CD1c-positive myeloid dendritic cell (primary cell): ENCODE data around the gene ABCB1.

Source experiments
- DNase-seq: peaks from one replicate; pipeline ENCODE4 v3.0.0-alpha.2; 2016; ENCODE audit errors: extremely low spot score

The ABCB1 gene

DNA sequence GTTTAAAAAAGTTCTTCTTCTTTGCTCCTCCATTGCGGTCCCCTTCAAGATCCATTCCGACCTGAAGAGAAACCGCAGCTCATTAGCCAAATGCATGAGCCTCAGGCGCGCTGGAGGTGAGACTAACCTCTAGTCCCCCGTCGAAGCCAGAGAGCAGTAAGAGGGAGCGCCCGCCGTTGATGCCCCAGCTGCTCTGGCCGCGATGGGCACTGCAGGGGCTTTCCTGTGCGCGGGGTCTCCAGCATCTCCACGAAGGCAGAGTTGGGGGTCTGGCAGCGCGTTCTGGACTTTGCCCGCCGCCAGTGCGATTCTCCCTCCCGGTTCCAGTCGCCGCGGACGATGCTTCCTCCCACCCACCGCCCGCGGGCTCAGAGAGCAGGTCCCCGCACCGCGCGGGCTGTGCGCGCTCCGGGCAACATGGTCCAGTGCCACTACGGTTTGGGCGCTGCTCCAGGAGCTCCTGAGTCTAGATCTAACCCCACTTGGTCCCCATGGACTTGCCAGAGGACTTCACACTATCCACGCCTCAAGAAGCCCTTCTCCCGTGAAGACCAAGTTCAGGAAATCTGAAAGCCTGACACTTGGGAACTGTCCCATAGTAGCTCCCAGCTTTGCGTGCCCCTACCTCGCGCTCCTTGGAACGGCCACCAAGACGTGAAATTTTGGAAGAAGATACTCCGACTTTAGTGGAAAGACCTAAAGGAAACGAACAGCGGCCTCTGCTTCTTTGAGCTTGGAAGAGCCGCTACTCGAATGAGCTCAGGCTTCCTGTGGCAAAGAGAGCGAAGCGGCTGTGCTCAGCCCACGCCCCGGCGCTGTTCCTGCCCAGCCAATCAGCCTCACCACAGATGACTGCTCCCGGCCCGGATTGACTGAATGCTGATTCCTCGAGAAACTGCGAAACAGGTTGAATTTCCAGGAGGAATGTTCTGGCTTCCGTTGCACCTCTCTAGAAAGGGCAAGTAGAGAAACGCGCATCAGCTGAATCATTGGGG, at the start of gene ABCB1:
Gene ABCB1, minus strand, starts transcription at position 755 of the 995 bp plus-strand sequence. Its CDS starts 700 bp downstream, at position 55.
- DNase-seq: peak; percentile 55

DNA sequence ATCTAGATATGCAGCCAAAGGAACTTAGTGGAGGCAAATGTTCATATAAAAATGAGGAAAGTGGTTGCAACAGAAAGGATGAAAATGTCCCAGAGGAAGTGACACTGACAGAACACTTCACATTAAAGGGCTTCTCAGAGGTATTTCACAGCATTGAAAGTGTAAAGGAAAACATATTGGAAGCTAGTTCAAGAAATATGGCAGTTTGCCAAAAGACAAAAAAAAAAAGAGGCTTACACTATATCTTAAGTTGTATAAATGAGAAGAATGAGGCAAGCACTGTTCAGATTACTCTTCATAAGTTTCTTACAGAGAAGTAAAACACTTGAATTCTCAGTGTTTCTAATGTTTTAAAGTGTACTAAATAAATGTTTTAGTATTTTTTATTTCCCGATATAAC, 47.6 kb upstream of the ABCB1 start:
- no peak for DNase-seq

DNA sequence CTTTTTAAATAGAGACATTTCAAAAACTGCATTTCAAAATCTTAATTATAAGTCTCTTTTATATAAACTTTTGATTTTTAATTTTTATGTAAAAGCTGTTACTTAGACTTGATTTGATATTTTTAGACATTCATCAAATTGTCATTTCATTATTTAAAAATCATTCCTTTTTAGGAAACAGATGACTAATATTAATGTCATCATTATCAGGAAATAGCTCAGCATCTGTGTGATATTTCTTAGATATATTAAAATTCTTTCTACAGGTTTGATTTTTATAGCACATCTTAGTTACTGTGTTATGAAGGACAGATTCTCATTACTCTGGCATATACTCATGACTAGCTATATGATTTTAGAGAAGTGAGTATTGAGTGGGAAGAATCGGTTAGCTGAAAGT, 44.8 kb upstream of the ABCB1 start:
- peak; percentile 30 for DNase-seq

DNA sequence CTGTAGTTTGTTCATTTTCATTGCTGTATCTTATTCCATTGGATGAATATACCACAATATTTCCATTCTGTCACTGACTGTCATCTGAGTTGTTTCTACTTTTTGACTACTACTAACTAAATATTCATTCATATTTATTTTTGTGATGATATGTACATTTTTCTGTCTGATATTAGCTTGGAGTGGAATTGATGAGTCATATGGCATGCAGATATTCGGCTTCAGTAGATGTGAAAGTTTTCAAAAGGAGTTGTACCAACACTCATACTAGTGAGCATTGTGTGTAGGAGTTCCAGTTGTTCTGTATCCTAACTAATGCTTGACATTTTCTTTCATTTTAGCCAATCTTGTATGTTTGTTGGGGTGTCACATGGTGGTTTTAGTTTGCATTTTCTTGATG, 35.2 kb upstream of the ABCB1 start:
- no peak for DNase-seq

DNA sequence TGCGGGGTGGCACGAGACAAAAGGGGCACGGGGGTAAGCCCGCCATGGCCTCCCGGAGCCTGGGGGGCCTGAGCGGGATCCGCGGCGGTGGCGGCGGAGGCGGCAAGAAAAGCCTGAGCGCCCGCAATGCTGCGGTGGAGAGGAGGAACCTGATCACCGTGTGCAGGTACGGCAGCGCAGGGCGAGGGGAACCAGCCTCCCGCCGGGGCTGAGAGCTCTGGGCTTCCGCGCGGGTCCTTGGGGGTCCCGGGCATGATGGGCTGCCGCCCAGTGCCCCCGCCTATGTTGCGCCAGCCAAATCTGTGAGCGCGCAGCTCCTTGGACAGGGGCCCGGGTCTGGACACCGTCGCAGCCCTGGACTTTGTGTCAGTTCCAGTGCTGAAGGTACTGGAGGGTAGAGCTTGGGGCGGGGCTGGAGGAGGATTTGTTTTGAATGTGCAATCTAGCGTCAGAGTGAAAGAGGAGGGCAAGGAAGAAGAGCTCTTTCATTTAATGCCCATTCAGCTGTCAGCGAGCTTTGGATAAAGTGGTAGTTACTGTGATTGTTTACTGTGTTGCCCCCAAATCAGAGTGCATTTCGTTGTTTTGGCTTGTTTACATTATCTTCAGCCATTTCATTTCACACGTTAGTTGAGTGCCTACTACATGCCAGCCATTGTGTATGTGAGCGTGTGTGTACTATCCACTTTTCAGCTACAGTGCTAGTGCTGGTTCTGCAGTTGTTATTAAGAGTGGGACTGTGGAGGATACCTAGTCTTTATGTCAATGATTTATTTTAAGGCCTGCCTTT, 28.3 kb upstream of the ABCB1 start:
- DNase-seq: peak; percentile 13

DNA sequence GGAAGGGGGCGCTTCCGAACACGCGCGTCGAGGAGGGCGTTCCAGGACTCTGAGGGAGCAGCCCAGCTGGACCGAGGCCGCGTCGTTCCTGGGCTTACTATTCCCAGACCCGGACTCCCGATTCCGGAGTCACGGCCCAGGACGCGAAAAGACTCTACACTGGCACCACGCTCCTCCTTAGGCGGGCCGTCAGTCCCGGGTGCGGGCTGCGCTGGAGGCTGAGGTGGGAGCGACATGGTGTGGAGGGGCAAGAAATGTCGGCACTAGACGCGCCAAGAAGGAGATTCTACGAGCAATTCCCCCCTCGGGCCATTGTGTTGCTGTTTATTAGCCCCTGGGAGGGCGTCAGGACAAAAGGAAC, 26.9 kb upstream of the ABCB1 start:
- DNase-seq: no peak

DNA sequence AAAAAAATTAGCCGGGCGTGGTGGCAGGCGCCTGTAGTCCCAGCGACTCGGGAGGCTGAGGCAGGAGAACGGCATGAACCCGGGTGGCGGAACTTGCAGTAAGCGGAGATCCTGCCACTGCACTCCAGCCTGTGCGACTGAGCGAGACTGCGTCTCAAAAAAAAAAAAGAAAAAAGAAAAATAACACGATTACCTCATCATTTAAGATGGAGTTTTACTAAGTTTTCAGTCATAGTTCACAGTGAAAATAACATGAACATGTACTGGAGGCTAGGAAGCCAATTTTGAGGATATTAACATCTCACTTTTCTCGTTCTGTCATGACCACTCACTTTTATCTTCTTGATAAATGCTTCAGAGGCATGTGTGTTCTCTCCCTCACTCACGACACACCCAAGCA, 24.4 kb upstream of the ABCB1 start:
- no peak for DNase-seq

DNA sequence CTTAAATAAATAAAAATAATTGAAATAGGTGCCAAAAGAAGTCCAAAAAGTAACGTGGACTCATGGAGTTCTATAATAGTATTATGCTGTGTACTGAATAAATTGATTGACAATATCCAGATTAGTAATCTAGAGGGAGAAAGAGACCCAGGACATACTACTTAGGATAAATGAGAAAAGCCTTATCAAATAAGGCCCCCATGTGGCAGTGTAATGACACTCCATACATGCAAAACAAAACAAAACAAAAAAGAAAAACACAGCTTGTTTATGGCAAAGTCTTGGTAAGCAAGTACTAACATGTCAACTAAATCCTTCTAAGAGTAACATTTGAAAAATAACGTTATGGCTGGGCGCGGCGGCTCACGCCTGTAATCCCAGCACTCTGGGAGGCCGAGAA, 23.9 kb upstream of the ABCB1 start:
- DNase-seq: no peak

DNA sequence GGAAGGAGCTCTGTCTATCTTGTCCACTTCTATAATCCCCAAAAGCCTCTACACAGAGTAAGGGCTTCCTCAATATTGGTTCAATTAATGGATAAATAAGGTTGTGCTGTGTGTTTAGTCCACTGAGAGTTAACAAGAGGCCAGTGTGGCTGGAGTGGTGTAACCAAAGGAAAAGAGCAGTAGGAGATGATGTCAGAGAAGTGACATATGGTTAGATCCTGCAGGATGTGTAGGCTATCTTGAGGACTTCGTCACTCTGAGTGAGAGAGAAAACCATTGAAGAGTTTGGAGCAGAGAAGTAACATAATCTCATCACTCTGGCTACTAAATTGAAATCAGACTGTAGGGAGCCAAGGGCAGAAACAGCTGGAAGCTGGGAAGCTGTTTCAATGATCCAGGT, 14.5 kb upstream of the ABCB1 start:
- no peak for DNase-seq

DNA sequence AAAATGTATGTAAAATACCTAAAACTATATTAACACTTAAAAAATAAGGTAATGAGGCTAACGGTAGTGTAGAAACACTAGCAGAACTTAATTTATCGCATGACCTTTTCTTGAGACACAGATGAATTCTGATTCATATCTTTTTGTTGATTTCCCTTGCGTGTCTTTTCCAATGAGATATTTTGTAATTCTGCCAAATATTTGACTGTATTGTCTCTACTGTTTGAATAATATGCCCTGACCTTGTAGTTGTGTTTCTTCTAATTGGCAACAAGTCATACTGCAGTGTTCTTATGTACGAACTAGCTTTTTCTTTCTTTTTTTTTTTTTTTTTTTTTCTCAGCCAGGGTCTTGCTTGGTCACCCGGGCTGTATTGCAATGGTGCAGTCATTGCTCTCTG, 9.2 kb upstream of the ABCB1 start:
- DNase-seq: no peak

DNA sequence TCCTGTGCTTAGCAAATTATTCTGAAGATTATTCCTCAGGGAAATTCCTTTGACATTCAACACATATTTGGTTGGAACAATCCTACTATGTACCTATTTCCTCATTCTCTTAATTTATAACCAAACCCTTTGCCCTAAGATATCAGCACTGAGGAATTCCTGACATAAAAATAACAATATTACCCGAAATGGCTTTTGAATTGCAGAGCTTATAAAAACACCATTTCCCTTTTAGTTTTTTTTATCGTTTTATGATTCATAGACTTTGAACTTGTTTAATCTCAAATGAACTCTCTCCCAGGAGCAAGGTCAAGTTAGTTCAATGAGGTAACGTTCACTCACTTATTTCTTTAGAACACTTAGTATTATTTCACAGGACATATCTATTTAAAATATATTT, 7.7 kb upstream of the ABCB1 start:
- no peak for DNase-seq

DNA sequence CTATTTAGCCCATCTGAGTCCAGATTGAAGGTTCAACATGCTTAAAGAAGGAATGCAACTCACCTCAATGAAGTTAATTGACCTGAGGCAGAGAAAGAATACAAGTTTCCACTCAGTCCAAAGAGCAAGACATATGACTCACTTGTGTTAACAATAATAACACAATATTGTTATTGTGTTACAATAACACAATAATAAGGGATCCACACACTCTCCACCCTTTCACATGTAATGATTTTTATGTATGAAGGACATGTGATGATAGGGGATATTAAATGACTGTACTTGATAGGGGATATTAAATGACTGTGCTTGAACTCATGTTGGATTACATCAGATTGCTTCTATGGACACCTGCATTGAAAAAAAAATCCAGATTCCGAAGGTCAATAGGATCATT, 3.6 kb upstream of the ABCB1 start:
- DNase-seq: no peak

DNA sequence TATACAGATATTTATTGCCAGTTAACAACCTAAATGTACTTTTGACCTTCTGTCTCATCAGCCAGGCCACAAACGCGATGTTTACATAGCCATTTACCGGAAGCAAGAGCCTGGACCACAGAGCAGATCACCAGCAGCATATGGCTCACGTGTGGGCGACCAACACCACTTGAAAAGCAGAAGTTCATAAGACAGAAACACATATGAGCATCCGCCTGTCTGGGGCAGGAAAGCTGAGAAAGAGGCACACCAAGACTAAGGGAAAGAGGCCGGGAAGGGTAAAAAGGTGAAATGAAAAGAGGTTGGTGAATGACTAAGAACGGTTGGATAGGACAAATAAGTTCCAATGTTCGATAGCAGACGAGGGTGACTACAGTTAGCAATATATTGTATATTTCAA, 1.3 kb downstream of the ABCB1 start:
- peak; percentile 75 for DNase-seq

DNA sequence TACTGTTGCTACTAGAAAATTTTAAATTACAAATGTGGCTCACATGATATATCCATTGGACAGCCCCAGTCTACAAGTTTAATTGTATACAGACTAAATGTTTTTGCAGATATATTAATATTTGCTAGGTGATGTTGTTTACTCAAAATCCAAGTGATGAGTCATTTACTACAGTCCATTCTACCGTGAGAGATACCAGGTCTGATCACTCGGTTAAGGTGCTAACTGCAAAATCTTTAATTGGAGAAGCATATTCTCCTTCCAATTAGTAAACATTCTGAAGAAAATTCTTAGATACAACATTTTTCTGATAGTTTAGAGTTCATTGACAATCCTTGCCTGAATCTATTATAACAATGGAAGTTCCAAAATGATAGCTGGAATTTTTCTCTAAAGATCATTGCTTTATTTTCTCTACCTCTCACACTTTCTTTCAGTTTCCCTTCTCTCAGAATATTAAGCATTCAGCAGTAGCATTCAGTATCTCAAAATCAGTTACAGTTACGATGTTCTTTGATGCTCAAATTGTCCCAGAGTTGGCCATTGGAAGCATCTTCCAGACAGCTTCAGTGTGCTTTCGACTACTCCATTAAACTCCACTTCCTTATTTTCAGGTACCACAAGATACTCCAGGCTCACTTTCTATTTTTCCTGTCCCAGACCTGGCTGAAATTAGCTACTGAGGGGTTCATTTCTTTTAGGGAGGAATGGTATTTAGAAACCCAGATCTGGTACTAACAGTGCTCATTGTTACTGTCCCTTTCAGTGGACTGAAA, 2.3 kb downstream of the ABCB1 start:
- DNase-seq: no peak

DNA sequence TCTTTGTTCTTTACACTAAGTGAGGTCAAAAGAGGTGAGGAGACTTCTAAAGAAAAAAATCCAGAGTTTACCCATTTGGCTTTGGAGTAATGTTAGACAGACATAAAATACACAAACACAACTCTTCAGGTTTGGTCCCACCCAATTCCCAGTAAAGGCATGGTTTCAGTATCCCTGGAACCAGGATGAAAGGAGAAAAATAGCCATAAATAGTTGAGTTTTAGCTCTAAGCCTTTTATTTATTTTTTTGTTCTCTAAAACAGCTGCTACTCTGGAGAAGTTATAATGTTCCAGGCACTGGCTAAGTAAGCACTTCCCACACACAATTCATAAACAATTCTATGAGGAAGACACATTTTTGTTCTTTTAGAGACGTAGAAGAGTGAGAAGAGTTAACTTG, 4.0 kb downstream of the ABCB1 start:
- no peak for DNase-seq

DNA sequence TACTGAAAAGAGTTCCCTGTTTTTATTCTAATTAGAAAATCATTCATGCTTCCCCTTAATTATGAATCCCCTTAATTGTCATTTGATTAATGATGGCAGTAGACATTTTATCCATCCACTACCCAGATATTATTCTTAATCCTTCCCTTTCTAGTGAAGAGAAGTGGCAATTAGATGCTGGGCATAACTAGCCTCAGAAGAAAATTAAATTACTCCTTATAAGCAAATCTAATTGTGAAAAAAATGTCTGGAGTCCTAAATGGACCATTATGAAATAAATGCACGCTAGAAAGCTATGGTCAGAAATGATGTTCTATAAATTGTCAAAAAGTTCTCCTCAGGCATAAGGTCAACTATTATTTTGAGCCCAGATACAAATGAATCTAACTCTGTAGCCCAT, 4.5 kb downstream of the ABCB1 start:
- no peak for DNase-seq

DNA sequence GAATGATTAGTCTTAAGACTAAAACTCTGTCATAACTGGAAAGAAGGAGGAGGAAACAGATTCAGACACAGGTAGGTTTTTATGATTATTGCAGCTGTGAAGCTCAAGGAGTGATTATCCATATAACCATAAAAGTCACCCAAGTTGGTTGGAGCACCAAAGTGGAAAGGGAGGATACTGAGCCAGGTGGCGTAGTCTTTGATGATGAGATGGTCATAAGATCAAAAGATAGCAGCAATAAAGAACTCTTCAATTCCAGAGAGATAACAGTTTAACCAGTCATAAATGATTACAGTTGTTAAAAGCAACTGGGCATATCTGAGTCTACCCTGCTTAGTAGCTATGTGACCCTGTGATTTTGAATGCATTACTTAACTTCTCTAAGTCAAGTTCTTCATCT, 8.4 kb downstream of the ABCB1 start:
- DNase-seq: no peak

DNA sequence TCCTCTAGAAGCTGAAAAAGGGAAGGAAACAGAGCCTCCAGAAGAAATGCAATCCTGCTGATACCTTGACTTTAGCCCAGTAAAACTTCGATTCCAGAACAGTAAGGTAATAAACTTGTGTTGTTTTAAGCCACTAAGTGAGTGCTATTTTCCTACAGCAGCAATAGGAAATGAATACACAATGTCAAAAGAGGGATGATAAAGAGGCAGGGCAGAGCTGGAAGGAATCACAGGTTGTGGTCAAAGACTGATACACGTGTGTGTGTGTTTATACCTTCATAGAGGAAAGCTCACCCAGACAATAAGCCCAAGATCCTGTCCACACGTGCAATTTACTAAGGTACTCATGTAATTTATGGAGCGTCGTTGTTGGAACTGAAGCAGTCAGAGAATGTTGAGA, 9.5 kb downstream of the ABCB1 start:
- no peak for DNase-seq

DNA sequence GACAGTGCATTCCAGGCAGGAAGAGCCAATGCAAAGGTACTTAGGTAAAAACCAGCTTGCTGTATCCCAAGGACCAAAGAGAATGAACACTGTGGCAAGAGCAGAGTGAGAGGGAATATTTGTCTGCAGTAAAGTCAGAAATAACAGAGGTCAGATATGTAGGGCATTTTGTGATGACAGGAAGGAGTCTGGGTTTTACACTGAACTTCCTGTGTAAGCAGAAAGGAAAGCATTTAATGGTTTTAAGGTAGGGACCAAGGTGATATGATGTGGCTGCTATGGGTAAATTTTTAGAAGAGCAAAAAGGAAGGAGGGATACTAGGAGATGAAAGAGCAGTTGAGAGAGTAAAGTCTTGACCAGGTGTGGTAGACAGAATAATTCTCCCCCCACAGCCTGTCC, 10.1 kb downstream of the ABCB1 start:
- DNase-seq: no peak

DNA sequence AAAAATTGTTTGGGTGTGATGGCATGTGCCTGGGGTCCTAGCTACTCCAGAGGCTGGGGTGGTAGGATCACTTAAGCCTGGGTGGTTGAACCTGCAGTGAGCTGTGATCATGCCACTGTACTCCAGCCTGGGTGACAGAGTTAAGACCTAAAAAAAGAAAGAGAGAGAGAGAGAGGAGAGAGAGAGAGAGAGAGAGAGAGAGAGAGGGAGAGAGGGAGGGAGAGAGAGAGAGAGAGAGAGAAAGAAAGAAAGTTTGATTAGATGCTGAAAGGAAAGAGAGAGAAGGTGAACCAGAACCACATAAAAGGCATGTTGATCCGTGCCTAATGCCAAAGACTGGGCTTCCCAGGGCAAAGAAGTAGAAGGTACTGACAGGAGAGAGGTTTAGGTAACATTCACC, 11.1 kb downstream of the ABCB1 start:
- no peak for DNase-seq

DNA sequence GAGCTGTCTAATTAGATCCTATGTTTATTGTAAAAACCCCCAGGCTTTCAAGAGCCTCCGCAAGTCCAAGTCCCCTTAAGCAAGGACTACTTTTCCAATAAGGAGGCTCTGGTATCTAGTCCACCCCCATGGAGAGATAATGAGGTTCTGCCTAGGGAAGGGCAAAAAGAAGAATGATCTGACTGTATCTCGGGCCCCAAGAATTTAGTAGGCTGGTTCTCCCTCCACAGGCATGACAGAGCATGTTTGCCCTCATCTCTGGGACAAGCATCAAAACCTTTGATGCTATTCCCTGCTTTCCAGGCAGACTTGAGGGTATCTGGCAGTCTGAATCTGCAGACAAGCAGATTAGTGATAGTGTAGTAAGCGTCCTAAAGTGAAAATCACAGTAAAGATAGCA, 19.0 kb downstream of the ABCB1 start:
- DNase-seq: no peak

DNA sequence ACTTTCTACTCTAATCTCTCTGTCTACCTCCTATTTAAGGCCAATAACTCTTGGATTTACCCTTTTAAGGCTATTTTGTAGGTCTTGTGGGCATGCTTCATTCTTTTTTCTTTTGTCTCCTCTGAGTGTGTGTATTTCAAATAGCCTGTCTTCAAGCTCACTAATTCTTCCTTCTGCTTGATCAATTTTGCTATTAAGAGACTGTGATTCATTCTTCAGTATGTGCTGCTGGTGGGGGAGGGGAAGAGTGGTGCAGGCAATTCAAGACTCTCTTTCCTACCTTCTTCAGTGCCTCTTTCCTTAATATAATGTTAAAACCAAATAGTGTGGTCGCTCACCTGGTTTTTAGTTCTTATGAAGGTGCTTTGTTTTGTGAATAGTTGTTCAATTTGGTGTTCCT, 20.0 kb downstream of the ABCB1 start:
- no peak for DNase-seq
